SK-N-SH (cell line): ENCODE results near the gene STK11IP. TPM values are rescaled to one million over a fixed set of nuclear protein-coding genes. Genes with fewer than 3 reads are reported as not detected.

Source experiments
- CTCF ChIA-PET: fragments of 300-600, 350-600 bp; formaldehyde crosslinking; extraction: SDS; loops from one replicate; lab custom pipeline; 2021; lab: Yijun Ruan, JAX
- POLR2A ChIA-PET: fragments of 350-600 bp; sonication (Branson Sonifier 250); formaldehyde crosslinking; extraction: SDS; loops from one replicate; lab custom pipeline; 2020; ENCODE audit warnings: antibody characterized with exemption, inconsistent platforms; lab: Yijun Ruan, JAX
- DNase-seq: peaks from one replicate; pipeline ENCODE4 v3.0.0; 2012
- H2AFZ ChIP-seq: fragments of 200-600 bp; sonication (generic); 2 replicates; pipeline ENCODE4 v1.8.1; 2016; ENCODE audit warnings: antibody characterized with exemption, mild to moderate bottlenecking, low read depth
- H3F3A ChIP-seq: fragments of 200-600 bp; sonication (generic); replicated peaks from 2 replicates; pipeline ENCODE3; 2016; ENCODE audit warnings: antibody characterized with exemption, mild to moderate bottlenecking; ENCODE audit not compliant: insufficient read depth
- H3K27ac ChIP-seq, 2 experiments: fragments of 200-500 bp in 1 of 2; fragments of 200-600 bp in 1 of 2; sonication (Bioruptor generic) in 1 of 2; sonication (generic), shearing (Covaris generic) in 1 of 2; 2 replicates each; pipeline versions ENCODE4 v1.5.1 to v1.6.1; 2014 to 2016; ENCODE audit warnings: low read depth in 2 of 2, inconsistent platforms in 1 of 2, low read length in 1 of 2, mild to moderate bottlenecking in 1 of 2, mixed read lengths in 1 of 2
- H3K27me3 ChIP-seq: fragments of 200-600 bp; sonication (generic), shearing (Covaris generic); 2 replicates; pipeline ENCODE4 v1.6.1; 2016; ENCODE audit warnings: mixed run types; ENCODE audit not compliant: insufficient read depth
- H3K36me3 ChIP-seq, 2 experiments: fragments of 200-500 bp in 1 of 2; fragments of 200-600 bp in 1 of 2; sonication (Bioruptor generic) in 1 of 2; sonication (generic) in 1 of 2; replicated peaks in 1 of 2; 2 replicates each; pipeline versions ENCODE3 to v1.5.1; 2014 to 2016; ENCODE audit warnings: low read length in 1 of 2, mild to moderate bottlenecking in 1 of 2; ENCODE audit not compliant: insufficient read depth in 2 of 2, control insufficient read depth in 1 of 2
- H3K4me1 ChIP-seq, 2 experiments: fragments of 200-500 bp in 1 of 2; fragments of 200-600 bp in 1 of 2; sonication (Bioruptor generic) in 1 of 2; sonication (generic), shearing (Covaris generic) in 1 of 2; 2 replicates each; pipeline versions ENCODE4 v1.5.1 to v1.6.1; 2014 to 2016; ENCODE audit warnings: low read depth in 1 of 2, low read length in 1 of 2, mixed run types in 1 of 2; ENCODE audit not compliant: insufficient read depth in 2 of 2, control insufficient read depth in 1 of 2
- H3K4me2 ChIP-seq: fragments of 200-600 bp; sonication (generic), shearing (Covaris generic); 2 replicates; pipeline ENCODE4 v1.6.1; 2017; ENCODE audit warnings: mixed run types
- H3K4me3 ChIP-seq, 2 experiments: fragments of 200-500 bp in 1 of 2; fragments of 200-600 bp in 1 of 2; sonication (Bioruptor generic) in 1 of 2; sonication (generic), shearing (Covaris generic) in 1 of 2; 2 replicates each; pipeline versions ENCODE4 v1.5.1 to v1.8.1; 2014 to 2016; ENCODE audit warnings: low read depth in 2 of 2, inconsistent platforms in 1 of 2, low read length in 1 of 2, mild to moderate bottlenecking in 1 of 2, mixed read lengths in 1 of 2, moderate library complexity in 1 of 2
- H3K79me2 ChIP-seq: fragments of 200-600 bp; sonication (generic); 2 replicates; pipeline ENCODE4 v1.8.1; 2017; ENCODE audit warnings: mild to moderate bottlenecking; ENCODE audit not compliant: insufficient read depth
- H3K9ac ChIP-seq: fragments of 200-600 bp; sonication (generic); 2 replicates; pipeline ENCODE4 v1.6.1; 2017; ENCODE audit warnings: mixed run types
- H3K9me2 ChIP-seq: fragments of 200-600 bp; sonication (generic); 2 replicates; pipeline ENCODE4 v1.6.1; 2017; ENCODE audit warnings: mixed run types
- H3K9me3 ChIP-seq: fragments of 200-600 bp; sonication (generic); 2 replicates; pipeline ENCODE4 v1.6.1; 2017; ENCODE audit warnings: mixed run types, mild to moderate bottlenecking, moderate library complexity
- H4K20me1 ChIP-seq: fragments of 200-600 bp; sonication (generic); 2 replicates; pipeline ENCODE4 v1.6.1; 2017; ENCODE audit warnings: mild to moderate bottlenecking, mixed run types; ENCODE audit not compliant: insufficient read depth
- ELF1 ChIP-seq: IDR thresholded peaks from 2 replicates; pipeline ENCODE4 v1.4.0; 2012
- EP300 ChIP-seq, 2 experiments: IDR thresholded peaks; 2 replicates each; pipeline versions ENCODE4 v1.4.0 to v1.6.1; 2012; ENCODE audit warnings: borderline replicate concordance in 1 of 2, low read depth in 1 of 2, low read length in 1 of 2
- FOXJ3 ChIP-seq: sonication (generic); formaldehyde crosslinking; IDR thresholded peaks from 2 replicates; pipeline ENCODE4 v1.5.1; 2020; ENCODE audit warnings: mild to moderate bottlenecking, missing genetic modification reagents
- GATA2 ChIP-seq: sonication (generic); formaldehyde crosslinking; IDR thresholded peaks from 2 replicates; pipeline ENCODE4 v1.5.0; 2020; ENCODE audit warnings: mild to moderate bottlenecking, missing genetic modification reagents
- JUND ChIP-seq: IDR thresholded peaks from 2 replicates; pipeline ENCODE4 v1.4.0; 2012
- MXI1 ChIP-seq: IDR thresholded peaks from 2 replicates; pipeline ENCODE4 v1.6.1; 2012; ENCODE audit warnings: mild to moderate bottlenecking, low read depth, low read length, improper control_type of control experiment
- NFIC ChIP-seq: IDR thresholded peaks from 2 replicates; pipeline ENCODE4 v1.4.0; 2012; ENCODE audit warnings: borderline replicate concordance
- POLR2AphosphoS5 ChIP-seq: IDR thresholded peaks from 2 replicates; pipeline ENCODE4 v1.6.1; 2012; ENCODE audit warnings: low read depth, low read length
- RXRA ChIP-seq: IDR thresholded peaks from 2 replicates; pipeline ENCODE4 v1.4.0; 2012; ENCODE audit warnings: low read depth, mild to moderate bottlenecking, borderline replicate concordance
- SMC3 ChIP-seq: IDR thresholded peaks from 2 replicates; pipeline ENCODE4 v1.6.1; 2012; ENCODE audit warnings: low read depth, low read length, improper control_type of control experiment
- TAF1 ChIP-seq: IDR thresholded peaks from 2 replicates; pipeline ENCODE4 v1.6.1; 2012; ENCODE audit warnings: low read depth, mild to moderate bottlenecking, low read length, moderate library complexity, borderline replicate concordance
- TEAD4 ChIP-seq: IDR thresholded peaks from 2 replicates; pipeline ENCODE4 v1.4.0; 2012; ENCODE audit warnings: mild to moderate bottlenecking, borderline replicate concordance; ENCODE audit not compliant: insufficient read depth
- YY1 ChIP-seq: IDR thresholded peaks from 2 replicates; pipeline ENCODE4 v1.4.0; 2012; ENCODE audit warnings: low read depth, mild to moderate bottlenecking
- WGBS: methylation state at CpG from one replicate; pipeline ENCODE4 v1.1.6; 2017; ENCODE audit warnings: low lambda C conversion rate; 5-methylcytosine and 5-hydroxymethylcytosine counted together
- polyA plus RNA-seq, 3 experiments: library from polyadenylated mRNA; depleted of rRNA; stranded (reverse); fragments of >200 nt; gene quantifications; 2 replicates each; pipeline ENCODE4 v1.2.3, GENCODE V29; 2012
- TF ChIP-seq, protein P1 (sequence below): fragments of 150-350 bp; IDR thresholded peaks from 2 replicates; pipeline ENCODE4 v1.6.1; 2016; ENCODE audit warnings: mild to moderate bottlenecking, low read depth, low read length
- TF ChIP-seq, protein P2 (sequence below): IDR thresholded peaks from 2 replicates; pipeline ENCODE4 v1.4.0; 2012; ENCODE audit warnings: low read depth, borderline replicate concordance
- TF ChIP-seq, protein P3 (sequence below): IDR thresholded peaks from 2 replicates; pipeline ENCODE4 v1.4.0; 2012; ENCODE audit warnings: low read depth
- TF ChIP-seq, protein P4 (sequence below): IDR thresholded peaks from 2 replicates; pipeline ENCODE4; 2012
- TF ChIP-seq, protein P5 (sequence below): fragments of 200-600 bp; sonication (generic); IDR thresholded peaks from 2 replicates; pipeline ENCODE4 v1.6.1; 2017; ENCODE audit warnings: antibody characterized with exemption, mild to moderate bottlenecking, moderate library complexity

STK11IP gene
- polyA plus RNA-seq, 1 of the 3 experiments (the other 2 are of a cell fraction) = 22.9 TPM

DNA sequence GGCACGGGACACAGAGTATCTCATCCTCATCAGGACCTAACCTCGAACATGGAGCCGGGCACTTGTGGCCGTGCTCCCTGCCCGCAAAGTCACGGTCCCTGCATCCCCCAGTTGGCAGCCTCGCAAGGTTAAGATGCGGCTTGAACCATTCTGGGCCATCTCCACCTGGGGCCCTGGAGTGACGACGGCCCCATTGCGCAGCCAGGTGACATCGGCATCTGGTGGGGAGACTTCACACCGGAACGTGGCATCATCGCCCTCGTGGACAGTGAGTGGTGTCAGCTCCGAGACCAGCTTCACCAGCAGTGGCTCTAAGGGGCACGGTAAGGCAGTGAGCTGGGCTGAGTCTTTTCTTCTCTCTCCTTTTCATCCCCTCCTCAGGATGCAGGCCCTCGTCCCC is 41.2 kb upstream of the STK11IP start:
- Histone ChIP-seq H3K36me3 (no peaks in the 10 kb centered on the region), H3K27me3 (no peaks in the 10 kb centered on the region), H3K9me2 (no peaks in the 10 kb centered on the region), H3K9ac (no peak overlapping the region), H2AFZ (no peak overlapping the region), H3F3A (peaks cover 2% of the 10 kb centered on the region), H3K4me1 (peaks cover 0 to 15% of the 10 kb centered on the region in 2 experiments; a peak in 1 of 4 replicates), H3K9me3 (no peaks in the 10 kb centered on the region), H3K4me2 (no peak overlapping the region), H3K4me3 (no peak overlapping the region), H3K27ac (no peak overlapping the region)
- DNase-seq = no peak
- POLR2A ChIA-PET = no interaction called here
- 96% methylated on average over 5 of the region's 19 CpGs for WGBS
- CTCF ChIA-PET = interaction anchor here (0.8 to 7.5 kb wide), 3 partner anchors 14 to 40 kb away, joined by 3 to 107 read pairs (median 9); partner anchors contain the start of genes CHPF, OBSL1 and TMEM198
- TF ChIP-seq FOXJ3 (no peak), JUND (no peak), ELF1 (no peak), RXRA (no peak), POLR2AphosphoS5 (no peak), TEAD4 (no peak), YY1 (no peak), MXI1 (no peak), SMC3 (no peak)
- TF ChIP-seq, protein P1, sequence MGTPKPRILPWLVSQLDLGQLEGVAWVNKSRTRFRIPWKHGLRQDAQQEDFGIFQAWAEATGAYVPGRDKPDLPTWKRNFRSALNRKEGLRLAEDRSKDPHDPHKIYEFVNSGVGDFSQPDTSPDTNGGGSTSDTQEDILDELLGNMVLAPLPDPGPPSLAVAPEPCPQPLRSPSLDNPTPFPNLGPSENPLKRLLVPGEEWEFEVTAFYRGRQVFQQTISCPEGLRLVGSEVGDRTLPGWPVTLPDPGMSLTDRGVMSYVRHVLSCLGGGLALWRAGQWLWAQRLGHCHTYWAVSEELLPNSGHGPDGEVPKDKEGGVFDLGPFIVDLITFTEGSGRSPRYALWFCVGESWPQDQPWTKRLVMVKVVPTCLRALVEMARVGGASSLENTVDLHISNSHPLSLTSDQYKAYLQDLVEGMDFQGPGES = no peak
- TF ChIP-seq, protein P2, sequence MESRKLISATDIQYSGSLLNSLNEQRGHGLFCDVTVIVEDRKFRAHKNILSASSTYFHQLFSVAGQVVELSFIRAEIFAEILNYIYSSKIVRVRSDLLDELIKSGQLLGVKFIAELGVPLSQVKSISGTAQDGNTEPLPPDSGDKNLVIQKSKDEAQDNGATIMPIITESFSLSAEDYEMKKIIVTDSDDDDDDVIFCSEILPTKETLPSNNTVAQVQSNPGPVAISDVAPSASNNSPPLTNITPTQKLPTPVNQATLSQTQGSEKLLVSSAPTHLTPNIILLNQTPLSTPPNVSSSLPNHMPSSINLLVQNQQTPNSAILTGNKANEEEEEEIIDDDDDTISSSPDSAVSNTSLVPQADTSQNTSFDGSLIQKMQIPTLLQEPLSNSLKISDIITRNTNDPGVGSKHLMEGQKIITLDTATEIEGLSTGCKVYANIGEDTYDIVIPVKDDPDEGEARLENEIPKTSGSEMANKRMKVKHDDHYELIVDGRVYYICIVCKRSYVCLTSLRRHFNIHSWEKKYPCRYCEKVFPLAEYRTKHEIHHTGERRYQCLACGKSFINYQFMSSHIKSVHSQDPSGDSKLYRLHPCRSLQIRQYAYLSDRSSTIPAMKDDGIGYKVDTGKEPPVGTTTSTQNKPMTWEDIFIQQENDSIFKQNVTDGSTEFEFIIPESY = no peak
- TF ChIP-seq, all 33 proteins: peak for 0
- H3K79me2 ChIP-seq = no peaks in the 10 kb centered on the region
- H4K20me1 ChIP-seq = no peaks in the 10 kb centered on the region

DNA sequence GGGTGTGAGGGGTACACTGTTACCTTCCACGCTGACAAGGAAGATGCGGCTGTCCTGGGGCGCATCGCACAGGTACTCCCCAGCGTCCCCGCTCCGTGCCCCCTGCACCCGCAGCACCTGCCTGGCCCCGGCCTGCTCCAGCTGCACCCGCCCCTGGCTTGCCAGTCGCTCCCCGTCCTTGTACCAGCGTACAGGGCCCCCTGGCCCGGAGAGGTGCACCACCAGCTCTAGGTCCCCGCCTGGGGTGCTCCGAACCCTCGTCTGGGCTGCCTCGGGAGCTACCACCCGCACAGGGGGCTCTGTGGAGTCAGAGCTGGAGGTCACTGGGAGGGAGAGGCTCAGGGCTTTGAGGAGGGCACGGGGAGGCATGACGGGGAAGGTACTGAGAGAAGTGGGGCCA is 40.3 kb upstream of the STK11IP start:
- Histone ChIP-seq H3K4me1 (peaks cover 0 to 20% of the 10 kb centered on the region in 2 experiments; a peak in 1 of 4 replicates), H3K36me3 (peaks cover 0 to 3% of the 10 kb centered on the region in 2 experiments), H3F3A (peaks cover 2% of the 10 kb centered on the region), H3K27me3 (no peaks in the 10 kb centered on the region), H3K4me3 (no peak overlapping the region)
- DNase-seq = no peak
- TF ChIP-seq, protein P3, sequence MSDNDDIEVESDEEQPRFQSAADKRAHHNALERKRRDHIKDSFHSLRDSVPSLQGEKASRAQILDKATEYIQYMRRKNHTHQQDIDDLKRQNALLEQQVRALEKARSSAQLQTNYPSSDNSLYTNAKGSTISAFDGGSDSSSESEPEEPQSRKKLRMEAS = no peak
- TF ChIP-seq NFIC (no peak), JUND (no peak), GATA2 (CRISPR knock-in tag) (no peak), SMC3 (no peak), TEAD4 (no peak), EP300 (IDR thresholded peaks at IDR 0.05; ENCODE audit: borderline replicate concordance in 1 of 2, low read depth in 1 of 2, low read length in 1 of 2) (no peak), FOXJ3 (no peak), RXRA (no peak), TAF1 (no peak)
- TF ChIP-seq, protein P4, sequence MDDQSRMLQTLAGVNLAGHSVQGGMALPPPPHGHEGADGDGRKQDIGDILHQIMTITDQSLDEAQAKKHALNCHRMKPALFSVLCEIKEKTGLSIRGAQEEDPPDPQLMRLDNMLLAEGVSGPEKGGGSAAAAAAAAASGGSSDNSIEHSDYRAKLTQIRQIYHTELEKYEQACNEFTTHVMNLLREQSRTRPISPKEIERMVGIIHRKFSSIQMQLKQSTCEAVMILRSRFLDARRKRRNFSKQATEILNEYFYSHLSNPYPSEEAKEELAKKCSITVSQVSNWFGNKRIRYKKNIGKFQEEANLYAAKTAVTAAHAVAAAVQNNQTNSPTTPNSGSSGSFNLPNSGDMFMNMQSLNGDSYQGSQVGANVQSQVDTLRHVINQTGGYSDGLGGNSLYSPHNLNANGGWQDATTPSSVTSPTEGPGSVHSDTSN = no peak
- TF ChIP-seq, protein P5, sequence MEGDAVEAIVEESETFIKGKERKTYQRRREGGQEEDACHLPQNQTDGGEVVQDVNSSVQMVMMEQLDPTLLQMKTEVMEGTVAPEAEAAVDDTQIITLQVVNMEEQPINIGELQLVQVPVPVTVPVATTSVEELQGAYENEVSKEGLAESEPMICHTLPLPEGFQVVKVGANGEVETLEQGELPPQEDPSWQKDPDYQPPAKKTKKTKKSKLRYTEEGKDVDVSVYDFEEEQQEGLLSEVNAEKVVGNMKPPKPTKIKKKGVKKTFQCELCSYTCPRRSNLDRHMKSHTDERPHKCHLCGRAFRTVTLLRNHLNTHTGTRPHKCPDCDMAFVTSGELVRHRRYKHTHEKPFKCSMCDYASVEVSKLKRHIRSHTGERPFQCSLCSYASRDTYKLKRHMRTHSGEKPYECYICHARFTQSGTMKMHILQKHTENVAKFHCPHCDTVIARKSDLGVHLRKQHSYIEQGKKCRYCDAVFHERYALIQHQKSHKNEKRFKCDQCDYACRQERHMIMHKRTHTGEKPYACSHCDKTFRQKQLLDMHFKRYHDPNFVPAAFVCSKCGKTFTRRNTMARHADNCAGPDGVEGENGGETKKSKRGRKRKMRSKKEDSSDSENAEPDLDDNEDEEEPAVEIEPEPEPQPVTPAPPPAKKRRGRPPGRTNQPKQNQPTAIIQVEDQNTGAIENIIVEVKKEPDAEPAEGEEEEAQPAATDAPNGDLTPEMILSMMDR = no peak
- TF ChIP-seq, all 33 proteins: peak for 0
- Histone ChIP-seq H3K27ac (no peak overlapping the region), H3K9ac (no peak overlapping the region), H2AFZ (no peak overlapping the region), H3K79me2 (no peaks in the 10 kb centered on the region), H3K9me2 (no peaks in the 10 kb centered on the region), H4K20me1 (no peaks in the 10 kb centered on the region), H3K9me3 (no peaks in the 10 kb centered on the region), H3K4me2 (no peak overlapping the region)
- ChIA-PET CTCF (interaction anchor here (0.9 to 7.5 kb wide), 4 partner anchors 10 to 85 kb away, joined by 4 to 107 read pairs (median 8); partner anchors contain the start of genes CHPF, OBSL1 and TMEM198), POLR2A (interaction anchor here (0.5 to 0.6 kb wide), 2 partner anchors 13 to 15 kb away, joined by 3 read pairs; no protein-coding TSS in a partner anchor)
- WGBS = 86% methylated on average over 7 of the region's 21 CpGs
